NCI-H1105 (cell line): ENCODE measurements around the gene CHAF1B.
"Not testable (repeated sequence)": the region's sequence is repeated elsewhere in the genome, so short reads cannot be mapped to it uniquely, and the experiment has no call there.

ENCODE experiments used
- DNase-seq: peaks from one replicate; lab custom pipeline; 2025; lab: John Stamatoyannopoulos, UW

Gene CHAF1B

GRCh38 chr21:36388835-36389234 is 3.6 kb downstream of the CHAF1B start:
- no peak for DNase-seq

GRCh38 chr21:36391649-36392048 is 6.5 kb downstream of the CHAF1B start:
- not testable (repeated sequence) for DNase-seq

GRCh38 chr21:36395353-36396111 is 10.3 kb downstream of the CHAF1B start:
- no peak for DNase-seq

GRCh38 chr21:36396325-36396724 is 11.1 kb downstream of the CHAF1B start:
- no peak for DNase-seq

GRCh38 chr21:36396971-36397370 is 11.8 kb downstream of the CHAF1B start:
- no peak for DNase-seq

GRCh38 chr21:36397606-36398005 is 12.4 kb downstream of the CHAF1B start:
- no peak for DNase-seq

GRCh38 chr21:36399736-36400135 is 14.5 kb downstream of the CHAF1B start:
- DNase-seq, result not testable (repeated sequence)

GRCh38 chr21:36400719-36401118 is 15.5 kb downstream of the CHAF1B start:
- DNase-seq, result no peak

- DNase-seq, result no peak
Observed at GRCh38 chr21:36402339-36402738, 17.1 kb downstream of the CHAF1B start.

GRCh38 chr21:36403713-36404112 is 18.5 kb downstream of the CHAF1B start:
- DNase-seq, result no peak

GRCh38 chr21:36408568-36408967 is 23.4 kb downstream of the CHAF1B start:
- no peak for DNase-seq

GRCh38 chr21:36411301-36411700 is 26.1 kb downstream of the CHAF1B start:
- no peak for DNase-seq

GRCh38 chr21:36412916-36413315 is 27.7 kb downstream of the CHAF1B start:
- no peak for DNase-seq

- DNase-seq, result no peak
Observed at GRCh38 chr21:36415375-36415774, 30.2 kb downstream of the CHAF1B start.

- no peak for DNase-seq
Observed at GRCh38 chr21:36419241-36419640, 34.0 kb downstream of the CHAF1B start.

GRCh38 chr21:36419996-36420395 is 34.8 kb downstream of the CHAF1B start:
- peak; percentile 2 for DNase-seq

GRCh38 chr21:36420571-36421339 is 35.6 kb downstream of the CHAF1B start:
- no peak for DNase-seq

- DNase-seq, result no peak
Observed at GRCh38 chr21:36422279-36423098, 37.3 kb downstream of the CHAF1B start.

- DNase-seq, result no peak
Observed at GRCh38 chr21:36423771-36424433, 38.7 kb downstream of the CHAF1B start.

- DNase-seq, result no peak
Observed at GRCh38 chr21:36424592-36424991, 39.4 kb downstream of the CHAF1B start.

GRCh38 chr21:36425286-36425685 is 40.1 kb downstream of the CHAF1B start:
- no peak for DNase-seq

- no peak for DNase-seq
Observed at GRCh38 chr21:36427502-36427901, 42.3 kb downstream of the CHAF1B start.
